ENCODE measurements around the gene LAIR2. TPM values are rescaled to one million over a fixed set of nuclear protein-coding genes. Genes with fewer than 3 reads are reported as not detected.

LAIR2 gene
- total RNA-seq, 1 donor from 2014 or later = not detected

DNA sequence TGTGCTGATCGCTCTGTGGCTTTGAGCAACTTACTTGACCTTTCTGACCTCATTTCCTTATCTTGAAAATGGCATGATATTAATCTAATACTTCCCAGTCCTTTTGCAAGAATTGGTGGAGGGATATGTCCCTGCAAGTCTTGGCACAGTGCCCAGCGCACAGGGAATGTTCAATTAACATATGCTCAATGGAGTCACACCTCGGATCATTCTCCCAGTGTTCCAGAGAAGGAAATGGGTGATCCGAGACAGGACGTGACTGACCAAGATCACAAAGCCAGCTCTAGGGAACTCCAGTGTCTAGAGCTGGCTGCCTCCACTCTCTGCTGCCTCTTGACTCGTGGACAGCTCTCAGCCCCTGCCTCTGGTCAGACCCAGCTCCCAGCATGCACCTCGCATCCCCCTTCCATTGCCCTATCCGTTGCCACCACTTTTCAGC is 33.1 kb upstream of the LAIR2 start:
- Histone ChIP-seq H3K27me3 (ENCODE audit: low read depth) (peaks cover 37% of the 10 kb centered on the region), H3K36me3 (no peaks in the 10 kb centered on the region), H3K4me3 (peak overlapping the region; percentile 68), H3K9me3 (replicated peaks) (no peaks in the 10 kb centered on the region), H3K27ac (replicated peaks) (peak overlapping the region; percentile 90), H3K4me1 (peaks cover 49% of the 10 kb centered on the region)
- DNase-seq = peak; percentile 67
- intact Hi-C loops (cut with micrococcal nuclease) = no loop called here
- TF ChIP-seq, protein P1, sequence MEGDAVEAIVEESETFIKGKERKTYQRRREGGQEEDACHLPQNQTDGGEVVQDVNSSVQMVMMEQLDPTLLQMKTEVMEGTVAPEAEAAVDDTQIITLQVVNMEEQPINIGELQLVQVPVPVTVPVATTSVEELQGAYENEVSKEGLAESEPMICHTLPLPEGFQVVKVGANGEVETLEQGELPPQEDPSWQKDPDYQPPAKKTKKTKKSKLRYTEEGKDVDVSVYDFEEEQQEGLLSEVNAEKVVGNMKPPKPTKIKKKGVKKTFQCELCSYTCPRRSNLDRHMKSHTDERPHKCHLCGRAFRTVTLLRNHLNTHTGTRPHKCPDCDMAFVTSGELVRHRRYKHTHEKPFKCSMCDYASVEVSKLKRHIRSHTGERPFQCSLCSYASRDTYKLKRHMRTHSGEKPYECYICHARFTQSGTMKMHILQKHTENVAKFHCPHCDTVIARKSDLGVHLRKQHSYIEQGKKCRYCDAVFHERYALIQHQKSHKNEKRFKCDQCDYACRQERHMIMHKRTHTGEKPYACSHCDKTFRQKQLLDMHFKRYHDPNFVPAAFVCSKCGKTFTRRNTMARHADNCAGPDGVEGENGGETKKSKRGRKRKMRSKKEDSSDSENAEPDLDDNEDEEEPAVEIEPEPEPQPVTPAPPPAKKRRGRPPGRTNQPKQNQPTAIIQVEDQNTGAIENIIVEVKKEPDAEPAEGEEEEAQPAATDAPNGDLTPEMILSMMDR (IDR thresholded peaks at IDR 0.05; ENCODE audit: borderline replicate concordance) = no peak

DNA sequence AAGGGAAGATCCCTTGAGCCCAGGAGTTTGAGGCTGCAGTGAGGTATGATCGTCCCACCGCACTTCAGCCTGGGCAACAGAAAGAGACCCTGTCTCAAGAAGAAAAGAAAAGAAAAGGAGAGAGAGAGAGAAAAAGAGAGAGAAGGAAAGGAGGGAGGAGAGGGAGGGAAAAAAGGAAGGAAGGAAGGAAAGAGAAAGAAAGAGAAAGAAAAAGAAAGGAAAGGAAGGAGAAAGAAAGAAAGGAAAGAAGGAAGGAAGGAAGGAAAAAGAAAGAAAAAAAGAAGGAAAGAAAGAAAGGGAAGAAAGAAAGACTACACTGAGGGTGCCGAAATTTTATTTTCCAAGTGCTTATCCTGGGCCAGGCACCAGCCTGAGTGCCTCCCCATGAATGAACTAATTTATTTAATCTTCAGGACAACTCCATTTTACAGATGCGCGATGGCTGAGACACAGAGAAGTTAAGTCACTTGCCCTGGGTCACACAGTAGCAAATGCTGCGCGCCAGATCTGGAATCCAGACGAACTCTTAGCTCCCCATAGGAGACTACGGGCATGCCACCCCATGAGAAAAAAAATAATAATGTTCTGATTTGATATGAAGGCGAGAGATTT is 32.2 kb upstream of the LAIR2 start:
- peak overlapping the region; percentile 68 for H3K4me3 ChIP-seq
- no peaks in the 10 kb centered on the region for H3K36me3 ChIP-seq
- H3K27ac ChIP-seq (replicated peaks) = peak overlapping the region; percentile 90
- TF ChIP-seq, protein P1 (IDR thresholded peaks at IDR 0.05; ENCODE audit: borderline replicate concordance) = no peak
- H3K4me1 ChIP-seq = peaks cover 44% of the 10 kb centered on the region
- H3K27me3 ChIP-seq (ENCODE audit: low read depth) = peaks cover 37% of the 10 kb centered on the region
- no peak for DNase-seq
- H3K9me3 ChIP-seq (replicated peaks) = no peaks in the 10 kb centered on the region
- intact Hi-C loops (cut with micrococcal nuclease) = no loop called here

DNA sequence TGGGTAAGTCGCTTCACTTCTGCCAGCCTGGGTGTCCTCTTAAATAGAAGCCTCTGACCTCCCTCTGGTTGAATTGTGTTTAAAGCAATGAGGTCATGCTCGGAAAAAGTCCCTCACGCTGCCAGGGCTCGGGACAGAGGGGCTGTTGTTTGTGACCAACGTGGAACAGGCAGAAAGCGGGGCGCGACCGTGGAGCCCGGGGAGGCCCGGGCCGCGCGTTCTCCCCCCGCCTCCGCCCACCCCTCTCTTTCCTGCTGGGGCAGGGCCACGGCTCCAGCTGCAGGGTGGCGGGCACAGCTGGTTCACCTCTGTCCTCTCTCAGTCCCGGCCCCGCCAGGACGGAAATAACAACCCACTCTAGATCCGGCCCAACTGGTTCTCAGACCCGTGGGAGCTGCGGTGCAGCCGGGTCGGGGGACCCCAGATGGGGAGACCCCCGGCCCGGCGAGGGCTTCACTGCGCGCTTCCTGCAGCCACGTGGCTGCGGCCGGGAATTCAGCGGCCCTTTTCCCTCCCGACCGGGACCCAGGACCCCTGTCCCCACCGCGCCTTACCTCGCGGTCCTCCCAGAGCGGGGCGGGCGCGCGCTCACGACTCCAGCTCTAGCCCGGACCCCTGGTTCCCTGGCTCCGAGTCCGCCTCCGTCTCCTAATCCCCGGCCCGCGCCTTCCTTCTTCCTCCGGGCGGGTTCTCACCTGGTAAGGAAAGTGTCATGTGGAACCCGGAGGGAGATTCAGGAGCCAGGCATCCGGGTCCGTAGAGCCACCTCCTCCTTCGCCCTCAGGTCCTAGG is 31.4 kb upstream of the LAIR2 start:
- peak; percentile 52 for DNase-seq
- intact Hi-C loops (cut with micrococcal nuclease) = no loop called here
- Histone ChIP-seq H3K4me1 (peaks cover 44% of the 10 kb centered on the region), H3K27me3 (ENCODE audit: low read depth) (peaks cover 41% of the 10 kb centered on the region), H3K27ac (replicated peaks) (peak overlapping the region; percentile 90), H3K4me3 (peak overlapping the region; percentile 68), H3K36me3 (no peaks in the 10 kb centered on the region), H3K9me3 (replicated peaks) (no peaks in the 10 kb centered on the region)
- TF ChIP-seq, protein P1 (IDR thresholded peaks at IDR 0.05; ENCODE audit: borderline replicate concordance) = no peak

DNA sequence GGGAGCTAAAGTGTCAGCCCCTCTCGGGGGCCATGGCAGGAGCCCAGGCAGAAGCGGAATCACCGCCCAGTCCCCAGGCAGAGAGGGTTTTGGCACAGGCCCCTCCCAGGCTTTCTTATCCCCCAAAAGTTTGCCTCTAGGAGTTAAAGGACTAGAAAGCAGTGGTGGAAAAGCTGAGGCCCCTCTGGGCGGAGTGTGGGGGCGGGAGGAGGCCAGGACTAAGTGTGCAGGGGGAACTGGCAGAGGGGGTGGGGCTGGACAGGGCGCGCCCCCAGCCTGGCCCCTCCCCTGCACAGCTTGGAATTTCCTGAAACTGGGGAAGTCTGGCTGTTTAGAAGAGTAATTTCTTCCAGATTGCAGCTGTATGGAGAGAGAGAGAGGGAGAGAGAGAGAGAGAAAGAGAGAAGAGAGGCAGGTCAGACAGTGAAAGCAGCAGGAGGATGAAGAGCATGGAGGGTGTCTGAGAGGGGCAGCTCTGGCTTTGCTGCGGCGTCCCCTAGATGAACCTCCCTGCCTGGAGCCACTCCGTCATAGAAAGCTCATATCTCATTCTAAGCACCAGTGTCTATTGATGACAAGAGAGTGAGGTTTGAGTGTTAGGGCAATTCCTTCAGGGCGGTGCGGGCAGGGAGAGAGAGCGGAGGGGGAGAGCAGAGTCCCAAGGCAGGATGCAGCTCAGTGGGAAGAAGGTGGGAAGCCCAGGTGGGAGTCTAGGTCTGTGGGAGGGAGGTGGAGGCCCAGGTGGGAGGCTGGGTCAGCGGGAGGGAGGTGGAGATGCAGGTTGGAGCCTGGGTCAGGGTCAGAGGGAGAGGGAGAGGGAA is 29.4 kb upstream of the LAIR2 start, which contains the start of gene CDC42EP5:
TSS of gene CDC42EP5 (minus strand) at position 226 of the 821 bp plus-strand sequence. CDS start 7,749 bp downstream, outside the sequence.
- H3K27me3 ChIP-seq (ENCODE audit: low read depth) = peaks cover 43% of the 10 kb centered on the region
- no peaks in the 10 kb centered on the region for H3K9me3 ChIP-seq (replicated peaks)

More for the DNA sequence above, 29.4 kb upstream of the LAIR2 start, which contains the start of gene CDC42EP5:
- intact Hi-C loops (cut with micrococcal nuclease) = no loop called here
- TF ChIP-seq, protein P1 (IDR thresholded peaks at IDR 0.05; ENCODE audit: borderline replicate concordance) = no peak
- peak; percentile 82 for DNase-seq
- no peaks in the 10 kb centered on the region for H3K36me3 ChIP-seq
- H3K4me1 ChIP-seq = peaks cover 44% of the 10 kb centered on the region
- H3K27ac ChIP-seq (replicated peaks) = peak within 1 kb of the TSS; percentile 89
- peak within 1 kb of the TSS; percentile 67 for H3K4me3 ChIP-seq

Measured in left ventricle myocardium inferior (tissue), 1 donor.